Gastrocnemius medialis (tissue), 4 donors: ENCODE measurements around the gene S100A8.

Experiments
- POLR2A ChIP-seq, 2 donors: fragments of 450-650 bp; IDR thresholded peaks; one replicate each; pipeline ENCODE4 v1.6.1; 2017; ENCODE audit warnings: antibody characterized with exemption in 2 of 2, mild to moderate bottlenecking in 2 of 2, moderate library complexity in 2 of 2
- TF ChIP-seq, protein P1 (sequence below), 5 experiments: fragments of 450-650 bp in 3 of 5; fragments of 200-600 bp in 2 of 5; sonication (generic) in 2 of 5; IDR thresholded peaks in 4 of 5; conservative IDR thresholded peaks in 1 of 5; 1 replicate in 4 of 5; 2 replicates in 1 of 5; pipeline ENCODE4 v1.5.1; 2016 to 2019; ENCODE audit warnings: antibody characterized with exemption in 5 of 5, mild to moderate bottlenecking in 3 of 5, moderate library complexity in 3 of 5

GRCh38 chr1:153340356-153340755, 50.5 kb downstream of the S100A8 start:
- TF ChIP-seq, protein P1, sequence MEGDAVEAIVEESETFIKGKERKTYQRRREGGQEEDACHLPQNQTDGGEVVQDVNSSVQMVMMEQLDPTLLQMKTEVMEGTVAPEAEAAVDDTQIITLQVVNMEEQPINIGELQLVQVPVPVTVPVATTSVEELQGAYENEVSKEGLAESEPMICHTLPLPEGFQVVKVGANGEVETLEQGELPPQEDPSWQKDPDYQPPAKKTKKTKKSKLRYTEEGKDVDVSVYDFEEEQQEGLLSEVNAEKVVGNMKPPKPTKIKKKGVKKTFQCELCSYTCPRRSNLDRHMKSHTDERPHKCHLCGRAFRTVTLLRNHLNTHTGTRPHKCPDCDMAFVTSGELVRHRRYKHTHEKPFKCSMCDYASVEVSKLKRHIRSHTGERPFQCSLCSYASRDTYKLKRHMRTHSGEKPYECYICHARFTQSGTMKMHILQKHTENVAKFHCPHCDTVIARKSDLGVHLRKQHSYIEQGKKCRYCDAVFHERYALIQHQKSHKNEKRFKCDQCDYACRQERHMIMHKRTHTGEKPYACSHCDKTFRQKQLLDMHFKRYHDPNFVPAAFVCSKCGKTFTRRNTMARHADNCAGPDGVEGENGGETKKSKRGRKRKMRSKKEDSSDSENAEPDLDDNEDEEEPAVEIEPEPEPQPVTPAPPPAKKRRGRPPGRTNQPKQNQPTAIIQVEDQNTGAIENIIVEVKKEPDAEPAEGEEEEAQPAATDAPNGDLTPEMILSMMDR (IDR thresholded peaks at IDR 0.05 in 4 of 5, conservative IDR thresholded peaks at IDR 0.05 in 1 of 5): no peak
- no peak for TF ChIP-seq POLR2A (IDR thresholded peaks at IDR 0.05)
